ENCODE data around the gene SNF8. TPM values are rescaled to one million over a fixed set of nuclear protein-coding genes. Genes with fewer than 3 reads are reported as not detected.

SNF8 gene
- total and polyA plus RNA-seq, 4 donors = 38.0 to 152 (median 112) TPM

- Histone ChIP-seq H3K4me1 (ENCODE audit: control insufficient read depth in 5 of 5, insufficient read depth in 5 of 5, low read length in 5 of 5) (no peaks in the 10 kb centered on the region), H3K36me3 (ENCODE audit: control insufficient read depth in 4 of 4, insufficient read depth in 4 of 4, low read length in 4 of 4) (peaks cover 0 to 3% (median 1%) of the 10 kb centered on the region in 4 donors), H3K9ac (ENCODE audit: insufficient read depth in 1 of 2, low read length in 2 of 2) (no peak overlapping the region), H3K27ac (ENCODE audit: low read depth in 1 of 2, low read length in 1 of 2) (no peak overlapping the region), H3K27me3 (ENCODE audit: control insufficient read depth in 3 of 3, insufficient read depth in 3 of 3, low read length in 2 of 3) (no peaks in the 10 kb centered on the region), H3K4me3 (no peak overlapping the region), H3K9me3 (ENCODE audit: control insufficient read depth in 4 of 4, insufficient read depth in 3 of 4, low read length in 3 of 4) (no peaks in the 10 kb centered on the region)
- DNase-seq (no peak), ATAC-seq (ENCODE audit: insufficient read depth, low FRiP score) (no peak)
- 77 to 86% methylated on average over 1 of the region's 1 CpG for WGBS, 2 donors
- no peak for TF ChIP-seq CTCF (IDR thresholded peaks at IDR 0.05; ENCODE audit: control extremely low read depth, extremely low read depth)
Observed at GRCh38 chr17:48901241-48901640, 43.4 kb downstream of the SNF8 start.

GRCh38 chr17:48894886-48895285 lies 49.8 kb downstream of the SNF8 start:
- no peaks in the 10 kb centered on the region for H3K27me3 ChIP-seq (ENCODE audit: control insufficient read depth in 3 of 3, insufficient read depth in 3 of 3, low read length in 2 of 3)
- DNase-seq = no peak
- no peak for TF ChIP-seq CTCF (IDR thresholded peaks at IDR 0.05; ENCODE audit: control extremely low read depth, extremely low read depth)
- H3K9ac ChIP-seq (ENCODE audit: insufficient read depth in 1 of 2, low read length in 2 of 2) = no peak overlapping the region
- 87 to 95% methylated on average over 3 of the region's 3 CpGs for WGBS, 2 donors
- H3K27ac ChIP-seq (ENCODE audit: low read depth in 1 of 2, low read length in 1 of 2) = no peak overlapping the region
- H3K36me3 ChIP-seq (ENCODE audit: control insufficient read depth in 4 of 4, insufficient read depth in 4 of 4, low read length in 4 of 4) = peaks cover 0 to 11% (median 11%) of the 10 kb centered on the region in 4 donors
- H3K4me1 ChIP-seq (ENCODE audit: control insufficient read depth in 5 of 5, insufficient read depth in 5 of 5, low read length in 5 of 5) = peaks cover 0 to 13% (median 6%) of the 10 kb centered on the region in 5 donors
- ATAC-seq (ENCODE audit: insufficient read depth, low FRiP score) = no peak
- no peaks in the 10 kb centered on the region for H3K9me3 ChIP-seq (ENCODE audit: control insufficient read depth in 4 of 4, insufficient read depth in 3 of 4, low read length in 3 of 4)
- H3K4me3 ChIP-seq = no peak overlapping the region

GRCh38 chr17:48893646-48894508 lies 50.8 kb downstream of the SNF8 start:
- no peaks in the 10 kb centered on the region for H3K9me3 ChIP-seq (ENCODE audit: control insufficient read depth in 4 of 4, insufficient read depth in 3 of 4, low read length in 3 of 4)
- H3K4me1 ChIP-seq (ENCODE audit: control insufficient read depth in 5 of 5, insufficient read depth in 5 of 5, low read length in 5 of 5) = peaks cover 0 to 13% (median 6%) of the 10 kb centered on the region in 5 donors
- H3K4me3 ChIP-seq = no peak overlapping the region
- ATAC-seq (ENCODE audit: insufficient read depth, low FRiP score) (no peak), DNase-seq (no peak)
- peak overlapping the region in 1 of 2 donors; percentile 85 for H3K27ac ChIP-seq (ENCODE audit: low read depth in 1 of 2, low read length in 1 of 2)
- H3K36me3 ChIP-seq (ENCODE audit: control insufficient read depth in 4 of 4, insufficient read depth in 4 of 4, low read length in 4 of 4) = peaks cover 0 to 11% (median 11%) of the 10 kb centered on the region in 4 donors
- H3K27me3 ChIP-seq (ENCODE audit: control insufficient read depth in 3 of 3, insufficient read depth in 3 of 3, low read length in 2 of 3) = no peaks in the 10 kb centered on the region
- TF ChIP-seq CTCF (IDR thresholded peaks at IDR 0.05; ENCODE audit: control extremely low read depth, extremely low read depth) = no peak
- peak overlapping the region in 1 of 2 donors; percentile 61 for H3K9ac ChIP-seq (ENCODE audit: insufficient read depth in 1 of 2, low read length in 2 of 2)
- WGBS, 2 donors = 62 to 72% methylated on average over 5 of the region's 5 CpGs
